Ovary (tissue), 9 donors: ENCODE data around the gene ODAPH. TPM values are rescaled to one million over a fixed set of nuclear protein-coding genes. Genes with fewer than 3 reads are reported as not detected.
"Not testable (repeated sequence)": the region's sequence is repeated elsewhere in the genome, so short reads cannot be mapped to it uniquely, and the experiment has no call there.

Experiments used
- DNase-seq, 5 donors: peaks; one replicate each; pipeline ENCODE4 v3.0.0-alpha.2; 2019 to 2020
- H3K27ac ChIP-seq, 2 donors: fragments of 200-600 bp; one replicate each; pipeline versions ENCODE4 v1.5.1 to v1.8.0; 2019 to 2022
- H3K27me3 ChIP-seq: fragments of 200-600 bp; one replicate; pipeline ENCODE4 v1.8.0; 2022
- H3K36me3 ChIP-seq: fragments of 200-600 bp; sonication (generic); one replicate; pipeline ENCODE4 v1.5.1; 2019
- H3K4me1 ChIP-seq: one replicate; pipeline ENCODE4 v1.8.1; 2013; ENCODE audit warnings: mild to moderate bottlenecking, moderate library complexity; ENCODE audit not compliant: insufficient read depth
- H3K4me3 ChIP-seq: fragments of 200-600 bp; sonication (generic); one replicate; pipeline ENCODE4 v1.5.1; 2017
- H3K9me3 ChIP-seq, 2 donors: fragments of 200-600 bp in 1 of 2; sonication (generic) in 1 of 2; one replicate each; pipeline versions ENCODE4 v1.5.1 to v1.8.1; 2013 to 2019; ENCODE audit warnings: mild to moderate bottlenecking in 1 of 2, moderate library complexity in 1 of 2
- EP300 ChIP-seq: sonication (generic); formaldehyde crosslinking; IDR thresholded peaks from one replicate; pipeline ENCODE4 v1.6.1; 2017; ENCODE audit warnings: antibody characterized with exemption
- POLR2A ChIP-seq: fragments of 450-650 bp; IDR thresholded peaks from one replicate; pipeline ENCODE4 v1.6.1; 2017; ENCODE audit warnings: antibody characterized with exemption, mild to moderate bottlenecking, moderate library complexity
- WGBS, 3 donors: extraction: QIAGEN DNeasy Blood & Tissue Kit in 1 of 3; methylation state at CpG; one replicate each; pipeline versions ENCODE4 v1.1.5 to v1.1.7; 2013 to 2017; 5-methylcytosine and 5-hydroxymethylcytosine counted together
- intact Hi-C, 4 donors: fragments of 100-400 bp; cut with DNase I; formaldehyde crosslinking; loops; one replicate each; pipeline versions ENCODE4 v1.11.0 to v1.15.1; 2022 to 2023
- polyA plus RNA-seq, 2 donors: library from polyadenylated mRNA; stranded (reverse); fragments of 200-250 nt in 1 of 2; fragments of 350-450 nt in 1 of 2; fragmentation: Illumina TruSeq in 1 of 2; extraction: RNeasy Lipid Tissue Mini Kit (QIAGEN cat#74804) in 1 of 2; gene quantifications; one replicate each; pipeline ENCODE4 v1.2.3, GENCODE V29; 2013 to 2014
- total RNA-seq, 7 donors: library from RNA; depleted of rRNA in 2 of 7; stranded (reverse); fragments of >200 nt in 2 of 7; fragmentation: NEBNext Ultra II Directional in 3 of 7; extraction: Animal tissue kit (Norgen Biotek cat#: 25700) in 3 of 7; gene quantifications; one replicate each; pipeline versions ENCODE4 v1.1.0 to v1.2.4, GENCODE V29; 2016 to 2023
- TF ChIP-seq, protein P1 (sequence below), 3 donors: fragments of 450-650 bp in 2 of 3; fragments of 200-600 bp in 1 of 3; IDR thresholded peaks; one replicate each; pipeline versions ENCODE4 v1.5.1 to v1.8.0; 2016 to 2022; ENCODE audit warnings: antibody characterized with exemption in 3 of 3, mild to moderate bottlenecking in 1 of 3
- donor health status: DM: no; HTN: no; CAD: no; lungs with moderate emphysema.
- donor health status: DM: no; HTN: no; CAD: no.
- donor health status: Bipolar disorder and iron deficiency.
- donor health status: DM: yes; HTN: yes; CAD: no.
- donor health status: DM: no; HTN: no; CAD: no.
- donor health status: DM: yes; HTN: yes; CAD: no.

The ODAPH gene
- total and polyA plus RNA-seq, 9 donors: not detected

- Histone ChIP-seq H3K27ac (no peak overlapping the region), H3K4me3 (no peak overlapping the region), H3K27me3 (no peaks in the 10 kb centered on the region), H3K36me3 (no peaks in the 10 kb centered on the region), H3K4me1 (peaks cover 2% of the 10 kb centered on the region), H3K9me3 (no peaks in the 10 kb centered on the region)
- 34 to 50% (median 49%) methylated on average over 1 of the region's 1 CpG for WGBS, 3 donors
- TF ChIP-seq, protein P1, sequence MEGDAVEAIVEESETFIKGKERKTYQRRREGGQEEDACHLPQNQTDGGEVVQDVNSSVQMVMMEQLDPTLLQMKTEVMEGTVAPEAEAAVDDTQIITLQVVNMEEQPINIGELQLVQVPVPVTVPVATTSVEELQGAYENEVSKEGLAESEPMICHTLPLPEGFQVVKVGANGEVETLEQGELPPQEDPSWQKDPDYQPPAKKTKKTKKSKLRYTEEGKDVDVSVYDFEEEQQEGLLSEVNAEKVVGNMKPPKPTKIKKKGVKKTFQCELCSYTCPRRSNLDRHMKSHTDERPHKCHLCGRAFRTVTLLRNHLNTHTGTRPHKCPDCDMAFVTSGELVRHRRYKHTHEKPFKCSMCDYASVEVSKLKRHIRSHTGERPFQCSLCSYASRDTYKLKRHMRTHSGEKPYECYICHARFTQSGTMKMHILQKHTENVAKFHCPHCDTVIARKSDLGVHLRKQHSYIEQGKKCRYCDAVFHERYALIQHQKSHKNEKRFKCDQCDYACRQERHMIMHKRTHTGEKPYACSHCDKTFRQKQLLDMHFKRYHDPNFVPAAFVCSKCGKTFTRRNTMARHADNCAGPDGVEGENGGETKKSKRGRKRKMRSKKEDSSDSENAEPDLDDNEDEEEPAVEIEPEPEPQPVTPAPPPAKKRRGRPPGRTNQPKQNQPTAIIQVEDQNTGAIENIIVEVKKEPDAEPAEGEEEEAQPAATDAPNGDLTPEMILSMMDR (IDR thresholded peaks at IDR 0.05): no peak
- no peak for TF ChIP-seq POLR2A
- TF ChIP-seq EP300: no peak
- DNase-seq: no peak
- intact Hi-C loops: no loop called here
These were observed 30.8 kb upstream of the ODAPH start for GRCh38 chr4:75525086-75525485.

DNA sequence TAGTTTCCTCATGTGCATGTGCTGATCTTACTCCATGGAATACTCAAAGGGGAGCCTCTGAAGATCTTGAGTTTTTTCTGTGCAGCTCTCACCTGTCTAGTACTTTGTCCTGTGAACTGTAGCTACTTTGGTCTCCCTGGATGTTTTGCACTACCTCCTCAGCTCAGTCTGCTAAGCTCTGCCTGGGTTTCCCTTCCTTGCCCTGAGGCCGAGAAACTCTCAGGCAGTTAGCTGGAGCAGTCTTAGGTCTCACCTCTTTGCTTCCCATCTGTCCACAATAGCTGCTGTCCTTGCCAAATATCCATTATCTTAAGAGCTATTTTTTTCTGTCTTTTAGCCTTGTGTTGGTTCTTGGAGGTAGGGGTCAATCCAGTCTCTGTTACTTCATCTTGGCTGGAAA lies 30.0 kb upstream of the ODAPH start:
- peaks cover 2% of the 10 kb centered on the region for H3K4me1 ChIP-seq
- intact Hi-C loops: no loop called here
- DNase-seq: no peak
- TF ChIP-seq POLR2A (no peak), EP300 (no peak)
- TF ChIP-seq, protein P1 (IDR thresholded peaks at IDR 0.05): no peak
- no peak overlapping the region for H3K27ac ChIP-seq
- no peaks in the 10 kb centered on the region for H3K36me3 ChIP-seq
- H3K9me3 ChIP-seq: peaks cover 0 to 3% of the 10 kb centered on the region in 2 donors
- no peak overlapping the region for H3K4me3 ChIP-seq
- WGBS, 3 donors: 68 to 85% (median 80%) methylated on average over 1 of the region's 1 CpG
- H3K27me3 ChIP-seq: no peaks in the 10 kb centered on the region

- TF ChIP-seq, protein P1 (IDR thresholded peaks at IDR 0.05): no peak
- TF ChIP-seq EP300 (no peak), POLR2A (no peak)
These were observed 28.4 kb upstream of the ODAPH start for GRCh38 chr4:75527482-75527881.

GRCh38 chr4:75530556-75531322 lies 25.1 kb upstream of the ODAPH start:
- DNase-seq: no peak
- TF ChIP-seq POLR2A: no peak
- TF ChIP-seq EP300: no peak
- TF ChIP-seq, protein P1 (IDR thresholded peaks at IDR 0.05): no peak
- no peaks in the 10 kb centered on the region for H3K27me3 ChIP-seq
- intact Hi-C loops: no loop called here
- peaks cover 2% of the 10 kb centered on the region for H3K4me1 ChIP-seq
- no peaks in the 10 kb centered on the region for H3K36me3 ChIP-seq
- H3K4me3 ChIP-seq: no peak overlapping the region
- 96 to 98% (median 96%) methylated on average over 2 of the region's 2 CpGs for WGBS, 3 donors
- peaks cover 0 to 12% of the 10 kb centered on the region in 2 donors for H3K9me3 ChIP-seq
- H3K27ac ChIP-seq: no peak overlapping the region

More at GRCh38 chr4:75527482-75527881, 28.4 kb upstream of the ODAPH start:
- peaks cover 0 to 9% of the 10 kb centered on the region in 2 donors for H3K9me3 ChIP-seq
- H3K36me3 ChIP-seq: no peaks in the 10 kb centered on the region
- no peak for DNase-seq
- peaks cover 2% of the 10 kb centered on the region for H3K4me1 ChIP-seq
- no peaks in the 10 kb centered on the region for H3K27me3 ChIP-seq
- intact Hi-C loops: no loop called here
- H3K4me3 ChIP-seq: no peak overlapping the region
- no peak overlapping the region for H3K27ac ChIP-seq

- H3K4me3 ChIP-seq, intact Hi-C loops, DNase-seq, H3K27ac ChIP-seq, H3K36me3 ChIP-seq, H3K27me3 ChIP-seq, H3K4me1 ChIP-seq: not testable (repeated sequence)
- peaks cover 0 to 12% of the 10 kb centered on the region in 2 donors for H3K9me3 ChIP-seq
- WGBS, 3 donors: 76 to 100% (median 96%) methylated on average over 7 of the region's 7 CpGs
These were observed 24.2 kb upstream of the ODAPH start for GRCh38 chr4:75531536-75532143.

DNA sequence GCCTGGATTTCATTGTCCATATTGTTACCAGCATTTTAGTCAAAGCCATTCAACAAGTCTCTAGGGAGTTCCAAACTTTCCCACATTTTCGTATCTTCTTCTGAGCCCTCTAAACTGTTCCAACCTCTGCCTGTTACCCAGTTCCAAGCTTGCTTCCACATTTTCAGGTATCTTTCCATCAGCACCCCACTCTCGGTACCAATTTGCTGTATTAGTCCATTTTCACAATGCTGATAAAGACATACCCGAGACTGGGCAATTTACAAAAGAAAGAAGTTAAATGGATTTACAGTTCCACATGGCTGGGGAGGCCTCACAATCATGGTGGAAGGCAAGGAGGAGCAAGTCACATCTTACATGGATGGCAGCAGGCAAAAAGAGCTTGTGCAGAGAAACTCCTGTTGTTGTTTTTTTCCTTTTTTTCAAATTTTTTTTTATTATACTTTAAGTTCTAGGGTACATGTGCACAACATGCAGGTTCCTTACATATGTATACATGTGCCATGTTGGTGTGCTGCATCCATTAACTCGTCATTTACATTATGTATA lies 22.5 kb upstream of the ODAPH start:
- intact Hi-C loops, DNase-seq, H3K4me1 ChIP-seq, H3K27ac ChIP-seq, H3K36me3 ChIP-seq, H3K4me3 ChIP-seq, H3K27me3 ChIP-seq: not testable (repeated sequence)
- 95 to 99% (median 97%) methylated on average over 4 of the region's 4 CpGs for WGBS, 3 donors
- peaks cover 0 to 12% of the 10 kb centered on the region in 2 donors for H3K9me3 ChIP-seq

DNA sequence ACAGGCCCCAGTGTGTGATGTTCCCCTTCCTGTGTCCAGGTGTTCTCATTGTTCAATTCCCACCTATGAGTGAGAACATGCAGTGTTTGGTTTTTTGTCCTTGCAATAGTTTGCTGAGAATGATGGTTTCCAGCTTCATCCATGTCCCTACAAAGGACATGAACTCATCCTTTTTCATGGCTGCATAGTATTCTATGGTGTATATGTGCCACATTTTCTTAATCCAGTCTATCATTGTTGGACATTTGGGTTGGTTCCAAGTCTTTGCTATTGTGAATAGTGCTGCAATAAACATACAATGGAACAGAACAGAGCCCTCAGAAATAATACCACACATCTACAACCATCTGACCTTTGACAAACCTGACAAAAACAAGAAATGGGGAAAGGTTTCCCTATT lies 21.9 kb upstream of the ODAPH start:
- H3K4me1 ChIP-seq, H3K27ac ChIP-seq, intact Hi-C loops, DNase-seq, H3K36me3 ChIP-seq, H3K4me3 ChIP-seq, H3K27me3 ChIP-seq: not testable (repeated sequence)
- H3K9me3 ChIP-seq: peaks cover 0 to 12% of the 10 kb centered on the region in 2 donors
